AG10803 (cell line): Measurements from ENCODE around the gene BUD23.
"Not testable (repeated sequence)": the region's sequence is repeated elsewhere in the genome, so short reads cannot be mapped to it uniquely, and the experiment has no call there.

Experiments used
- DNase-seq: peaks from one replicate; pipeline ENCODE4 v3.0.0; 2010; ENCODE audit warnings: low read depth
- H3K4me3 ChIP-seq: 2 replicates; pipeline ENCODE4 v1.5.1; 2011; ENCODE audit warnings: mild to moderate bottlenecking, low read length, control low read depth
- CTCF ChIP-seq: conservative IDR thresholded peaks from 2 replicates; pipeline ENCODE4 v1.5.1; 2011; ENCODE audit warnings: mild to moderate bottlenecking, low read length, control low read depth, inconsistent platforms

Gene BUD23

GRCh38 chr7:73652541-73652949 lies 30.9 kb upstream of the BUD23 start:
- no peak for TF ChIP-seq CTCF
- DNase-seq = no peak
- H3K4me3 ChIP-seq = no peak overlapping the region

GRCh38 chr7:73655309-73655708 lies 28.1 kb upstream of the BUD23 start:
- DNase-seq, H3K4me3 ChIP-seq: not testable (repeated sequence)

- TF ChIP-seq CTCF = no peak
- H3K4me3 ChIP-seq = no peak overlapping the region
- DNase-seq = no peak
These were observed 23.4 kb upstream of the BUD23 start for GRCh38 chr7:73659983-73660382.

- not testable (repeated sequence) for H3K4me3 ChIP-seq, DNase-seq
These were observed 22.8 kb upstream of the BUD23 start for GRCh38 chr7:73660594-73660993.

- DNase-seq = no peak
- no peak for TF ChIP-seq CTCF
- H3K4me3 ChIP-seq = no peak overlapping the region
These were observed 20.4 kb upstream of the BUD23 start for GRCh38 chr7:73663033-73663432.

GRCh38 chr7:73667344-73668102 lies 15.9 kb upstream of the BUD23 start, which contains the start of gene VPS37D:
TSS of gene VPS37D (plus strand) at chr7:73667831. CDS start at chr7:73667959, 128 bp downstream.
- DNase-seq = peak; percentile 87
- peak within 1 kb of the TSS; percentile 72 for H3K4me3 ChIP-seq
- peak; percentile 45 for TF ChIP-seq CTCF

GRCh38 chr7:73668103-73668885 lies 15.1 kb upstream of the BUD23 start:
- H3K4me3 ChIP-seq = peak overlapping the region; percentile 72
- DNase-seq = peak; percentile 9
- TF ChIP-seq CTCF = no peak

GRCh38 chr7:73668886-73669230 lies 14.5 kb upstream of the BUD23 start:
- TF ChIP-seq CTCF = no peak
- no peak for DNase-seq
- peak overlapping the region; percentile 72 for H3K4me3 ChIP-seq
